ENCODE measurements around the gene PSMD11.

- TF ChIP-seq EZH2 (IDR thresholded peaks at IDR 0.05; ENCODE audit: insufficient read depth, poor library complexity, severe bottlenecking) (no peak), EZH2phosphoT487 (IDR thresholded peaks at IDR 0.05; ENCODE audit: insufficient read depth, low read depth) (no peak)
These were observed 20.1 kb downstream of the PSMD11 start for GRCh38 chr17:32464374-32464773.

Measured in GM23248 (cell line).